GM21381 (cell line): Measurements from ENCODE around the gene MAN2B1.
"Not testable (repeated sequence)": the region's sequence is repeated elsewhere in the genome, so short reads cannot be mapped to it uniquely, and the experiment has no call there.

ENCODE experiments used
- ATAC-seq: cut with Tn5 transposase; IDR thresholded peaks from one replicate; pipeline ENCODE4 v1.9.1; 2021; ENCODE audit warnings: mild to moderate bottlenecking, moderate library complexity; ENCODE audit not compliant: unreplicated experiment

MAN2B1 gene

GRCh38 chr19:12689581-12690216 is 23.2 kb upstream of the MAN2B1 start:
- ATAC-seq = no peak

- no peak for ATAC-seq
Measured at GRCh38 chr19:12689012-12689411, 22.5 kb upstream of the MAN2B1 start.

GRCh38 chr19:12687496-12688196 is 21.1 kb upstream of the MAN2B1 start, which contains the start of gene GNG14:
TSS of gene GNG14 (plus strand) at chr19:12687998. CDS start at chr19:12688049, 51 bp downstream.
- ATAC-seq = no peak

GRCh38 chr19:12685831-12686230 is 19.3 kb upstream of the MAN2B1 start:
- ATAC-seq = no peak

- peak; percentile 59 for ATAC-seq
Measured at GRCh38 chr19:12681074-12681987, 14.8 kb upstream of the MAN2B1 start, which contains the start of gene DHPS. TSS of gene DHPS (minus strand) at chr19:12681880. CDS start at chr19:12681766, 114 bp downstream.

GRCh38 chr19:12680034-12680433 is 13.5 kb upstream of the MAN2B1 start:
- no peak for ATAC-seq

GRCh38 chr19:12678039-12678438 is 11.5 kb upstream of the MAN2B1 start:
- ATAC-seq = not testable (repeated sequence)

- no peak for ATAC-seq
Measured at GRCh38 chr19:12676928-12677327, 10.4 kb upstream of the MAN2B1 start.

- ATAC-seq = no peak
Measured at GRCh38 chr19:12676384-12676792, 9.8 kb upstream of the MAN2B1 start.

- no peak for ATAC-seq
Measured at GRCh38 chr19:12675940-12676339, 9.4 kb upstream of the MAN2B1 start.

- ATAC-seq = no peak
Measured at GRCh38 chr19:12675399-12675798, 8.9 kb upstream of the MAN2B1 start.

GRCh38 chr19:12672744-12673143 is 6.2 kb upstream of the MAN2B1 start:
- no peak for ATAC-seq

- no peak for ATAC-seq
Measured at GRCh38 chr19:12670159-12670928, 3.8 kb upstream of the MAN2B1 start.

- no peak for ATAC-seq
Measured at GRCh38 chr19:12669270-12670158, 3.0 kb upstream of the MAN2B1 start.

- no peak for ATAC-seq
Measured at GRCh38 chr19:12668932-12669269, 2.4 kb upstream of the MAN2B1 start.

GRCh38 chr19:12668346-12668745 is 1.8 kb upstream of the MAN2B1 start:
- no peak for ATAC-seq

- no peak for ATAC-seq
Measured at GRCh38 chr19:12667731-12668302, 1.3 kb upstream of the MAN2B1 start.

- ATAC-seq = no peak
Measured at GRCh38 chr19:12665671-12666264, 774 bp downstream of the MAN2B1 start.

- no peak for ATAC-seq
Measured at GRCh38 chr19:12665281-12665573, 1.3 kb downstream of the MAN2B1 start.
